Stimulated activated CD4-positive, alpha-beta T cell treated with anti-CD3 and anti-CD28 coated beads, Interleukin-4, amount 100 ng/mL, for 1 hour (primary cell): Measurements from ENCODE around the gene CCDC137.
"Not testable (repeated sequence)": the region's sequence is repeated elsewhere in the genome, so short reads cannot be mapped to it uniquely, and the experiment has no call there.

ENCODE experiments used
- DNase-seq: peaks from one replicate; pipeline ENCODE4 v3.0.0-alpha.2; 2020

The CCDC137 gene, protein sequence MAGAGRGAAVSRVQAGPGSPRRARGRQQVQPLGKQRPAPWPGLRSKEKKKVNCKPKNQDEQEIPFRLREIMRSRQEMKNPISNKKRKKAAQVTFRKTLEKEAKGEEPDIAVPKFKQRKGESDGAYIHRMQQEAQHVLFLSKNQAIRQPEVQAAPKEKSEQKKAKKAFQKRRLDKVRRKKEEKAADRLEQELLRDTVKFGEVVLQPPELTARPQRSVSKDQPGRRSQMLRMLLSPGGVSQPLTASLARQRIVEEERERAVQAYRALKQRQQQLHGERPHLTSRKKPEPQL

DNA sequence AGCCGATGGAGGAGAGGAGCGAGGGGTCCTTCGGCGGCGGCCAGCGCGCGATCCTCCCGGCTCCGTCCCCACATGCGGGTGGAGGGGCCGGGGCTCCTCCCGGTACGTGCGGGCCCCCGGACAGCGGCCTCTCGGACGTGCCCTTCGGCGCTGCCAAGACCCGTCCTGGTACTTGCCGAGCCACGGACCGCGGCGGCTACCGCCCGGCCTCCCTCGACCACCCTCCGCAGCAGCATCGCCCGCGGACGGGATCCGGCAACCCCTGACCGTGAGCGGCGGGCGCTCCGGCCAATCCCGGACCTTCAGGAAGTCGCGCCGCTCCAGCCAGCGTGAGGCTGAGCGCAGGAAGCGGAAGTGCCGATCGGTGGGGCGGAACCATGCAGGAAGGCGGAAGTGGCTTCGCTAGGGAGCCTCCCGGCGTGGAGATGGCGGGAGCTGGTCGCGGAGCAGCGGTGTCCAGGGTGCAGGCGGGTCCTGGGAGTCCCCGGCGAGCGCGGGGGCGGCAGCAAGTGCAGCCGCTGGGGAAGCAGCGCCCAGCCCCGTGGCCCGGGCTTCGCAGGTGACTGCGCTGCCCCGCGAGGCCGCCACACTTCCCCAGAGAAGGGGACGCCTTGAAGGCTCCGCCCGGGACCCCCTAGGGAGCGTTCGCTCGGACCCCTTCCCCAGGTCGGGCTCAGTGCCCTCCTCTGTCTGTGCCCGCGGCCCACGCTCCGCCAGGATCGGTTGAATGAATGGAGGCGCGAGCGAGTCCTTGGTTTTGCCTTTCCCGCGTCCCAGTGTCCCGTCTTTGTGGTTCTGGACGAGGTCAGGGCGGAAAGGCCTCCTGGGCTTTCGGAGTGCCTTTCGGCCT, at the start of gene CCDC137, which contains the start of gene OXLD1:
Gene CCDC137 (plus strand): TSS at position 396 of the 850 bp plus-strand sequence. CDS start 30 bp downstream, at position 426.
Gene OXLD1 (minus strand): TSS at position 264 of the 850 bp plus-strand sequence. CDS start 28 bp downstream, at position 236.
- peak; percentile 93 for DNase-seq

DNA sequence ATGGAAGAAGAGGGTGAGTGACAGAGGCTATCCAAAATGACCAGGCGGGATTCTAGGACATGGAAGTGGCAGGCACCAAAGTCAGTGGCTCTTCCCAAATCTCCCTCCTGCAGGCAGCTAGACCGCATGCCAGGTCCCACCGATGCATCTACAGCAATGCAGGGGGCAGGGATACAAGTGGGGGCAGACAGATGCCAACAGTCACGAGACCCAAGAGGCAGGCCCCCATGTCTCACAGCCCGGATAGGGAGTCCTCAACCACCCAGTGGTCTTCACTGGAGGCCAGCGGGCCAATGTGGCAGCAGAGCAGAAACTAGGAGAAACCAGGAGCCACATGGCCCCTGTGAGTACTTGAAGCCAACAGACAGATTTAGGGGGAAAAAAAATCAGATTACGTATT, 49.7 kb upstream of the CCDC137 start:
- no peak for DNase-seq

GRCh38 chr17:81618307-81618706, 48.2 kb upstream of the CCDC137 start:
- not testable (repeated sequence) for DNase-seq

GRCh38 chr17:81621494-81622130, 44.9 kb upstream of the CCDC137 start:
- DNase-seq: no peak

- DNase-seq: no peak
These were observed 36.3 kb upstream of the CCDC137 start for GRCh38 chr17:81630274-81630673.

DNA sequence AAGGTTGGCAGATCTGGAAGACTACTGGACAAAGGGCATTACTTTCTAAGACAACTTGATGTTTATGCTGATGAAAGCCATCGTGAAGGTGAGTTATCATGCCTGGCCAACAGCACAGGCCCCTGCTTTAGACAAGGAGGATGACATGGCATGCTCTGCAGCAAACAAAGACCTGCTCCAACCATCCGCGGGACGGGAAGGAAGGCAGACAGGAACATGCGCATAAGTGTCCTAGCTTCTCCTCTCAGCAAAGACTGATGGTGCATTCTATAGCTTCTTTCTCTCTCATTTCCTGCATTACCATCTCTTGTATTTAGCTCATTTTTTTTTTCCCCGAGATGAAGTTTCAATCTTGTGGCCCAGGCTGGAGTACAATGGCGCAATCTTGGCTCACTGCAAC, 35.1 kb upstream of the CCDC137 start:
- no peak for DNase-seq

GRCh38 chr17:81635431-81635830, 31.1 kb upstream of the CCDC137 start:
- no peak for DNase-seq

DNA sequence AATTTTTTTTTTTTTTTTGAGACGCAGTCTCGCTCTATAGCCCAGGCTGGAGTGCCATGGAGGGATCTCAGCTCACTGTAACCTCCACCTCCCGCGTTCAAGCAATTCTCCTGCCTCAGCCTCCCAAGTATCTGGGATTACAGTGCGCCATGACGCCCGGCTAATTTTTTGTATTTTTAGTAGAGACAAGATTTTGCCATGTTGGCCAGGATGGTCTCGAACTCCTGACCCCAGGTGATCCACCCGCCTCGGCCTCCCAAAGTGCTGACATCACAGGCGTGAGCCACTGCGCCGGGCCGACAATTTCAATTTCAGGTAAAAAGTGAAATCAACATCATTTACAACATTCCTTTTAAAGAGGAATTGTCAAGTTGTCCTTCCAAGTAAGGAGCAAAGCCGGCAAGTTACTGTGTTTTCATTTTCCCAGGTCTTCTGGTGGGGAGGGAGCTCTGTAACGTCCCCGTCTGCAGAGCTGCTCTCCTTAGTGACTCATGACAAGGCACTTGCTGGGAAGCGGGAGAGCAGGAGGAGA, 30.5 kb upstream of the CCDC137 start:
- no peak for DNase-seq

GRCh38 chr17:81636505-81637288, 29.8 kb upstream of the CCDC137 start, which contains the start of the genes NPLOC4 and TSPAN10:
TSS of gene NPLOC4 (minus strand) at chr17:81637112. CDS start at chr17:81636930, 182 bp downstream.
TSS of gene TSPAN10 (plus strand) at chr17:81637196. CDS start at chr17:81642413, 5,217 bp downstream.
- DNase-seq: peak; percentile 86

- no peak for DNase-seq
These were observed 27.9 kb upstream of the CCDC137 start for GRCh38 chr17:81638683-81639082.

- DNase-seq: no peak
These were observed 26.5 kb upstream of the CCDC137 start for GRCh38 chr17:81640011-81640410.

- DNase-seq: no peak
These were observed 24.6 kb upstream of the CCDC137 start for GRCh38 chr17:81641825-81642489.

GRCh38 chr17:81644496-81644895, 22.0 kb upstream of the CCDC137 start:
- no peak for DNase-seq

DNA sequence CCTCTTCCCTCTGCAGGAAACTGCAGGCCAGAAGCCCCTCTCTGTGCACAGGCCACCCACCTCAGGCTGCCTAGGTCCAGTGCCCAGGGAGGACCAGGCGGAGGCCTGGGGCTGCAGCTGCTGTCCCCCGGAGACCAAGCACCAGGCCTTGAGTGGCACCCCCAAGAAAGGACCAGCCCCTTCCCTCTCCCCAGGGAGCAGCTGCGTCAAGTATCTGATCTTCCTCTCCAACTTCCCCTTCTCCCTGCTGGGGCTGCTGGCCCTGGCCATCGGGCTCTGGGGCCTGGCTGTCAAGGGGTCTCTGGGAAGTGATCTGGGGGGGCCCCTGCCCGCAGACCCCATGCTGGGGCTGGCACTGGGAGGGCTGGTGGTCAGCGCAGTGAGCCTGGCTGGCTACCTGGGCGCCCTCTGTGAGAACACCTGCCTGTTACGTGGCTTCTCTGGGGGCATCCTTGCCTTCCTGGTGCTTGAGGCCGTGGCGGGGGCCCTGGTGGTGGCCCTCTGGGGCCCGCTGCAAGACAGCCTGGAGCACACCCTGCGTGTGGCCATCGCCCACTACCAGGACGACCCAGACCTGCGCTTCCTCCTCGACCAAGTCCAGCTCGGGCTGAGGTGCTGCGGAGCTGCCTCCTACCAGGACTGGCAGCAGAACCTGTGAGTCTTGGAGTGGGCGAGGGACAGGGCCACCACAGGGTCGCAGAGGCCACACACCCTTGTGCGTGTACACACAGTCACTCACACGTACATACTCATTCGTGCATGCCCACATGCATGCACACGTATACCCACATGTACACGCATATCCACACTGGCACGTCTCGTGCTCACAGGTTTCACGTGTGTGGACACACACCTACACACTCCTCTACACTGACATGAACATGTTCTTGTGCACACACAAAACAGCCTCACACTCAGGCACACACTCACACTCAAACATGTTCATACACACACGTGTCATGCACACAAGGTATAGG, 21.3 kb upstream of the CCDC137 start:
- DNase-seq: no peak

DNA sequence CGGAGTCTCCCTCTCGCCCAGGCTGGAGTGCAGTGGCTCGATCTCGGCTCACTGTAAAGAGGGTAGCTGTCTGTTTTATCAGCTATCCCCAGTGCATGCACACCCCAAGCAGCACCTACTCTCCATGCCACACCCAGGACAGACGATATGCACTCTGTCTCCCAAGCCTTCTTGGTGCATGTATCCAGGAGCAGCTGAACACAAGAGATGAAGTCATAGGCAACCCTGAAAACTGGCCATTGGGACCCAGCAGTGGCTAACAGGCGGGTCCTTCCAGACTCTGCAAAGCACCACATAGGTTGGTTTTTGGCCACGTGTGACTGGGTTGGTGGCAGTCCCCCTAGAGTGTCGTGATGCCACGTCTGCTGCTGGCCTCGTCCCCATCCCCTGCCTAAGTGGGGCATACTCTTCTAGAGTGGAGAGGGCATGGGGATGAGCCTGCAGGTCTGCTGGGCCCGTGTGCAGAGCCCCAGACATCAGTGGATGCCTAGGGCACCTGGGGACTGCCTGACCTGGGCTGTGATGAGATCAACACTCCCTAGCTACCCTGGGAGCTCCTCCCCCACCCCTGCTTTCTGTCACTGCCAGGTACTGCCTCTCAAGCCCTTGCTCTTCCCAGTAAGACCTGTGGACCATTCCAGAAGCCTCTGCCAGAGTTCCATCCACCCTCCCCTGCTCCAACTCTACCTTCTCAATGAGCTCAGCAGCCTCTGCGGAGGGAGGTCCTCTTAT, 19.5 kb upstream of the CCDC137 start:
- no peak for DNase-seq

GRCh38 chr17:81647640-81648012, 18.9 kb upstream of the CCDC137 start:
- no peak for DNase-seq

DNA sequence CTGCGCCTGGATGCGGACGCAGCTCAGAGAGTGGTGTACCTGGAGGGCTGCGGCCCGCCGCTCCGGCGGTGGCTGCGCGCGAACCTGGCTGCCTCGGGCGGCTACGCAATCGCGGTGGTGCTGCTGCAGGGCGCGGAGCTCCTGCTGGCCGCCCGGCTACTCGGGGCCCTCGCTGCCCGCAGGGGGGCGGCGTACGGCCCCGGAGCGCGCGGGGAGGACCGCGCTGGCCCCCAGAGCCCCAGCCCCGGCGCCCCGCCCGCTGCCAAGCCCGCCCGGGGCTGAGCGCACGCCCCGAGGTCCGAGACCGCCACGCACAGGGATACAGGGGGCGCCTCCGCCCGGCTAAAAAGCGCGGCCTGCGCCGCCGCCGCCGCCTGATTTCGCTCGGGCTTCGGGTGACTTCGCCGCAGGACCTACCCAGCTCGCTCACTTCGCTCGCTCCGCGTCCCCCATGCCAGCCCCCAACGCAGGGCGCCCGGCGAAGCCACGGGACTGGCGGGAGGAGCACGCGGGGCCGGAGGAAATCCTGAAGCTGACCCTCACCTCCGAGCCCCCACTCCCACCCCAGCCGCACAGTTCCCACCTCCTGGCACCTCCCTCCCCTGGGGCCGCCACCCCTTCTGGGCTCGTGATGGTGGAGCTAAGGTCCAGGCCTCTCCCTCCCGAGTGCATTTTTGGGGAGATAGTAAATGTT, 18.4 kb upstream of the CCDC137 start:
- DNase-seq: no peak

DNA sequence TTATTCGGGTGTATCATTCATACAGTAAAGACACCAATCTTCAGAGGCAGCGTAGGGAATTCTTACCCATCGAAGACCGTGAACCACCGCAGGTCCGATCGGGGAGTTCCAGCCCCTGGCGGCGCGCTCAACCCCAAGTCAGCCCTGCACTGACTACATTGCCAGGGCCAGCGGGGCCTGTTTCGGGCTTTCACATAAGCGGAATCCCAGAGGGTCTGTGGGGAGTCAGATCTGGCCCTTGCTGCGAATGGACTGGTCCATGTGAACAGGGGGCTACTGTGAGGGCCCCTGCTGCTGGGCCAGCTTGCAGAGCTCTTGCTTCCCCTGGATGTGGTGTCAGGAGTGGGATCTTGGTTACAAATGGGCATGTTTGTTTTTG, 17.8 kb upstream of the CCDC137 start:
- DNase-seq: no peak

DNA sequence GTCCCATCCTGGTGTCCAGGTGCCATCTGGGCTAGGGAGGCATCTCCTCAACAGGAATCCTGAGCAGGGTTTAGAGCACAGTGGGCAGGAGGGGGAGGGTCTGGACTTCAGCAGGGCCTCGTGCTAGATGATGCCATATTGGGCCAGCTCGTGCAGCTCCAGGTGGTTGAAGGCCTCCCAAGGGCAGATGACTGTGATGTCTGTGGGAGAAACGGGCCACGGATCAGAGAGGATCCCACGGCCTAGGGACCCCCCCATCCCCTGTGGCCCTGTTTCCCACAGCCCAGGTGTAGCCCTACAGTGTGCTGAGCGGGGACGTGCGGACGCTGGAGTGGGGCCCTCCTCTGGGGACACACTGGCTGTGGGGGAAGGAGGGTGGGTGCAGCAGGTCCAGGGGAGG, 15.6 kb upstream of the CCDC137 start:
- DNase-seq: no peak
